ENCODE data around the gene SLC7A8. TPM values are rescaled to one million over a fixed set of nuclear protein-coding genes. Genes with fewer than 3 reads are reported as not detected.
A peak's percentile ranks its signal among the peaks of the same experiment; 100 is the strongest.

SLC7A8 gene
- total RNA-seq, 1 experiment from 2014 or later: 0.03 TPM

DNA sequence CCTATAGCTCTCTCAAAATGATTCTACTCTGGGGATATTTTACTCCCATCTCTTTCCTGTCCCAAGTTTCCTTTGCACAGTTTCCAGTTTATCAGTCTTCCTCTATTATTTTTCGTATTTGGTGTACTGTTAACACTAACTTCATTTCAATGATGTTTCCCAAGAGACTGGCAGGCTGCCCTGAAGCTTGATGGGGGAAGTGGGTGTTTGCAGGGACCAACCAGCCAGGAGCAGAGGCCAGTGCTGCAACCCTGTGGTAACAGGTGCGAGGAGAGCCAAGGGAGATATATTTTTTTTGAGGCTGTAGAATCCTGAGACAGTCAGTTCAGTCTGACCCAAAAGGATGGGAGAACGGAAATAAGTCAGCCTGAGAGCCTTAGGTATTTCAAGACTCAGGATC lies 52.6 kb downstream of the SLC7A8 start:
- no peak for DNase-seq (ENCODE audit: low spot score)

DNA sequence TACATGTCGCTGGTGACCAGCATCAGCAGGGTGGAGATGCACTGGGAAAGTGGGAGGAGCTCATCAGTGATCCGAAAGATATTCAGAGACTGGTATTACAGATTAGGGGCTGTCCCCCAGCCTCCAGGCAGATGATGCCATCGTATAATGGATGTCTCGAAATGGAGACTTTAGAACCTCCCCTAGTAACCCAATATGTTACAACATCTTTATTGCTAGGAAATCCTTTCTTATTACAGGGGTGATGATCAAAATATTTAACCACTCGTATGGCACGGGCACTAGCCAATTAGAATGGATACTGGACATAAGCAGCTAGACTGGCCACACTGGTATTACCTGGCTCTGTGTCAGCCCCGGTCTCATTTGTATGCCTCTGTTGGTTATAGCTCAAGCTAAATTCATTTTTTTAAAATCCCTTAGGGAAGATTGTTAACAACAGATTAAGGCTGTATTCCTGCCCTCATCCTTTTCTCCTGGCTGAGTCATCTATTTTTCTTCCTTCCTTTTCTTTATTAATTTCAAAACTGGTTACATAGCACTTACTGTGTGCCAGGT lies 53.6 kb downstream of the SLC7A8 start:
- no peak for DNase-seq (ENCODE audit: low spot score)

DNA sequence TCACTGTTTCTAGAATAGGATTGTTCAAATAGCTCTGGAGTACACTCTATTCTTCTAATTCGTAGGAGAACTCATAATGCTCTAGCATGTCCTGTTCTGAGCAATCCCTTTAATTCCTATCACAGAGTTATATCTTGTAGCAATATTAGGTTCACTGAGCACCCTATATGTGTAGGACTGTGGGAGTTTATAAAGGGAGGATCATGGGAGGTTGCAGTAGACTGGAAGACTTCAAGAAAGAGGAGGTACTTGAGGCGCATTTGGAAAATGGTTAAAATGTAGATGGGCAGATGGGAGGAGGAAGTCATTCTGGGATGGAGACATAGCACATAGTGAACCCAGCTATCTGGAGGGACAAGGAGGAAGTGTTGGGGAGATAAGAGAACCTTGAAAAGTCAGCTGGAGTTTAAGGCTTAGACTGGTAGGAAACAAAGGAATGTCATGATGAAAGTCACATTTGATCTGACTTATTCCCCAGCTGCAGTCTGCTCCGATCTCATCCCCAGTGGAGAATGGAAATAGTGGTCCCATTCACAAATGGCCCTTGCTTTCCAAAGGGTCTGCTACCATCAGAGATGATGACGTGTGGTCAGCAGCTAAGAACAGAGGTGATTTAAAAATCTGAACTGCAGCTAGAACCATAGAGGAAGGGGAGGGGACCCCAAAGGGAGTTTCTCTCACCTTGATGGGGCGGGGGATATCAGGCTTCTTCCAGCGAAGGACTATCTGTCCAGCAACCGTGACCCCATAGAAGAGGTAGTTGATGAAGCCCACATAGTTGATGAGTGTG lies 54.3 kb downstream of the SLC7A8 start:
- no peak for DNase-seq (ENCODE audit: low spot score)

DNA sequence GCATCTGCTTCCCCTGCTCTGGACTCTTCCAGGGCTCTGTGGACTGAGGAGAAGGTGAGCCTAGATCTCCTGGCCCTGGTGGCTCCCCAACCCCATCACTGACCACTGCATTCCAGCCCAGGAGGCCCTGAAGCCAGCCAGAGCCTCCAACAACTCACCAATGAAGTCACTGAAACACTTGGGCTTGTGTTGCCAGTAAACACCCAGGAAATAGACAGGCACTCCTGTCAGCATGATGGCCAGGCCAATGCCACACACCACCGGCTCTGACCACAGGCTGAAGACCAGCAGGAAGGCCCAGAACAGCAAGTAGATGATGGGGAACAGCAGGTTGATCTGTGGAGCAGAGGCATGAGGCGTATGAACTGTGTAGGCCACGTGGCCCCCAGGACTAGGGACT lies 55.6 kb downstream of the SLC7A8 start:
- DNase-seq (ENCODE audit: low spot score): no peak

DNA sequence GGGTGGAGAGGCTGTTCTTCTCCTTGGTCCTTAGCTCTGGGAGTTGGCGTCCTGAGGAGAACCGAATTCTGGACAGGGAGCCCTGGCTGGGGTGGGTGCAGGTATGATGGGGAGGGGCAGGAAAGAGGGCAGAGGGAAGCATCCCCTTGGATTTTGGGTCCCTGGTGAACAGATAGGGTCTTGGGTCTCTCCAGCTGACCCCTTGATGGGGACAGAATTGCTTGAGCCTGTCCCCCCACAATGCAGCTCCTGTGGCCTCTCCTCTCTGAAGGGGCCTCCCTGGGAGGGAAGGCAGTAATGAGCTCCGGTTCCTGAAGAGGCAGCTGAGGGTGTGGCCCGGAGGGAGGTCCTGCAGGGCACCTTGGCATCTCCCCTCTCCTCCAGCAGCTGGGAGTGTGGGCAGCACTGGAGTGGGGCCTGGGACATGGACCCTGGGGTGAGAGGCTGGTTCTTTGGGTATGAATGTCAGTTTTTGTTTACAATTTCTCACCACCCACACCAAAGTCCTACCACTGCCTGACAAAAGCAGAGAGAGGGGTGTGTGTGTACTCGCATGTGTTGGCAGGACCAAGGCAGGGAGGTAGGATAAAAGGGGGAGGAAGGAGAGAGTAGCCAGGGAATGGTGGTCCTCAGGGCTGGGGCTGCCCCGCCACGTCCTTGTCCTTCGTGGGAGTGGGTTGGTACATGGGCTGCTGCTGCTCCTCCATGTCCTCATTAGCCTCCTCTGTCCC lies 56.7 kb downstream of the SLC7A8 start:
- no peak for DNase-seq (ENCODE audit: low spot score)

DNA sequence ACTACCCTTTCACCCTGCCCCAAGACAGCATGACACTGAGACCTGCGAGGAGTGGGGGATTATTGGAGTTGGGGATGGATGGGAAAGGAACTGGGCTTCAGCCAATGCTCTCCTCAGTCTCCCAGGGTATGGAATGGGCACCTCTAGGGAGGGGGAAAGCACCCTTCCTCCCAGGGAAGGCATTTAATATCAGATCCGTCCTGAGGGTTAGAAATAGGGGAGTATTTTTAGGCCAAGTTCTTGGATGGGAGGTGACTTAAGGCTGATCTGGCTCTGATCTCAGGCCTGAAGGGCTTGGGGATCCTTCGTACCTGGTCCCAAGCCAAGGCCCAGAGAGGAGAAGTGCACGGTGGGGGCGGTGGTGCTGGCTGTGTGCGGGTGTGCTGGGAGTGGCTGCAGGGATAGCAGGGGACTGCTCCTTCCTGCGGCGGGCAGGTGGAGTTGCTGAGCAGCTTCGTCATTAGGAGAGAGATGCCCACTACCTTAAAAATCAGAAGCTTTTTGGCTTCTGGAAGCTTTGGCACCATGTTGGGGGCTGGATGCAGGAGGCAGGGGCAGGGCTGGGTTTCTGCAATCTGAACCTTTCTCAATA lies 57.4 kb downstream of the SLC7A8 start:
- no peak for DNase-seq (ENCODE audit: low spot score)

DNA sequence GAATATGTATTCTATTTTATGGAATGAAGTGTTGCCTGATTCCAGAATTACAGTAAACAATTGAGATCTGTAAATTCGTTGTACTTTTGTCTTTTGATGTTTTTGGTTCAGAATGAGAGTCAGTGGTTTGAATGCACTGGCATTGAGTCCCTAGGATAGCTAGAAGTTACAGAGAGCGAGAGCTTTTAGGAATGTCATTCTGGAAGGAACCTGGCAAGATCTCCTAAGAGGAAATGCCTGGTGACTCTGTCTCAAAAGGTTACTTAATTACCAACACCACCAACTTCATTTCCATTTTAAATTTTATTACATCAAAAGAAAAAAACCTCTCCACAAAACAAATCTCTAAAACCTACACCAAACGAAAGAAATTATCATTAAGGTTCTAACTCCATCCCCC lies 58.4 kb downstream of the SLC7A8 start:
- DNase-seq (ENCODE audit: low spot score): no peak

DNA sequence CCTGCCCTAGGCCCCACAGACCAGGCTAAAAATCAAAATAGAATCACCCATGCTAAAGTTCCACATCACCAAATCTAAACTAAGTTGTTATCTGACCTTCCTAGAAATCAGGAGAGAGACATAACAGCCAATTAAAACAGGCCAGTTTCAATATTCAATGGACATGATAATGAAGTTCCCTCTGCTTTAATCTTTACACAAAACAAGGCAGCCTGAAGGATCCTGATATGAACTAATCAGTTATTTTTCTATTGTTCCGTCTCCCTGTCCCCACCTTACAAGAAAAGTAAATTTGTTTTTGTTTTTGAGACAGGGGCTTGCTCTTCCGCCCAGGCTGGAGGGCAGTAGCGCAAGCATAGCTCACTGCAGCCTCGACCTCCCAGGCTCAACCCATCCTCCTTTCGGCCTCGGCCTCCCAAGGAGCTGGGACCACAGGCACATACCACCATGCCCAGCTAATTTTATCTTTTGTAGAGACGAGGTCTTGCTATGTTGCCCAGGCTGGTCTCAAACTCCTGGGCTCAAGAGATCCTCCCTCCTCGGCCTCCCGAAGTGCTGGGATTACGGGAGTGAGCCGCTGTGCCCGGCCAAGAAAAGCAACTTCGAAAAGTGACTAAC lies 59.0 kb downstream of the SLC7A8 start:
- no peak for DNase-seq (ENCODE audit: low spot score)

DNA sequence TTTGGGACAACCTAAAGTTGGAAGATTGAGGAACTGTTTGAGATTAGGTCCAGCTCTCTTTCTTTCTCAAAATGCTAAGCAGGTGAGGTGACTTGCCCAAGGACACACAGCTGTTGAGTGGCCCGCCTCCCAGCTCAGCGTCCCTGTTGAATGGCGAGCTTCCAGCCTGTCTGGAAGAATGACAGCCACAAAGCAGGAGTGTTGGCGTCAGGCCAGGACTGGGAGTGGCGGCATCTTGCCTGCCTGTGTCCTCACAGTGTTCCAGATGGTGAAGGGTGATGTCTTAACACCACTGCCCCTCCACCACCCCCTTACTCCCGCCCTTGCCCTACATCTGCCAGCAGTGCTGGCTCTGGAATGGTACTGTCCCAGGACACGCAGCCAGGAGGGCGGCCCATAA lies 60.0 kb downstream of the SLC7A8 start:
- DNase-seq (ENCODE audit: low spot score): peak; percentile 71

DNA sequence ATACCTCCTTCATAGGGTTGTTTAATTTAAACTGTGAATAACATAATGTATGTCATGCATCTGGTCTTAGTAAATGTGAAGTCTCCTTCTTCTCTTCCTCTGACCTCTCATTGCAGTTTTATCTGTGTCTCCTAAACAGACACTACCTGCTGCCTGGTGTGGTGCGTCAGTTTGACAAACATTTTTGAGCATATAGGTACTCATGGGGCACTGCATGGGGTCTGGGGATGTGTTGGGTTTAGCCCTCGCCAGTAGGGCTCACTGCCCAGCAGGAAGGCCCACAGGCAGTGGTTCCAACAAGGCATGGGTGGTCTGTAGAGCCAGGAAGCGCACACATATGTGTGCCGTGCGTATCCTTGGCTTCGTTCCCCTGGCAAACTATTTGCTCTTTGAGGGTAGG lies 61.4 kb downstream of the SLC7A8 start:
- no peak for DNase-seq (ENCODE audit: low spot score)

DNA sequence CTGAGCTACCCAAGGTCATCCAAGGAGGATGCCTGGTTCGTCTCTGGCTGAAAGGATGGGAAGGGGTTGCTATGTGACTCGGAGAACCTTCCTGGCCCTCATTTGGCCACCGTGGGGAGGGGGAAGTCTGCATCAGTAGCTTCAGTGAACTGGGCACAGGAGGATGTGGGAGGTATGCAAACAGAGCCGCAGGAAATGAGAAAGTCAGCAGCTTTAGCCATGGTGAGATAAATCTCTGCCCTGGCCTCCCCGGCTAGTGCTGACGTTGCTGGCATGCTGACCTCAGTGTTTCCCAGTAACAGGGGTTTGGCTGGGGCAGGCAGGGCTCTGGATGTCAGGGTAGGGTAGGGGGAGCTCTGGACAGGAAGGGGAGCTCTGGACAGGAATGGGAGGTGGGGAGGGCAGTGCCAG lies 62.1 kb downstream of the SLC7A8 start:
- no peak for DNase-seq (ENCODE audit: low spot score)

DNA sequence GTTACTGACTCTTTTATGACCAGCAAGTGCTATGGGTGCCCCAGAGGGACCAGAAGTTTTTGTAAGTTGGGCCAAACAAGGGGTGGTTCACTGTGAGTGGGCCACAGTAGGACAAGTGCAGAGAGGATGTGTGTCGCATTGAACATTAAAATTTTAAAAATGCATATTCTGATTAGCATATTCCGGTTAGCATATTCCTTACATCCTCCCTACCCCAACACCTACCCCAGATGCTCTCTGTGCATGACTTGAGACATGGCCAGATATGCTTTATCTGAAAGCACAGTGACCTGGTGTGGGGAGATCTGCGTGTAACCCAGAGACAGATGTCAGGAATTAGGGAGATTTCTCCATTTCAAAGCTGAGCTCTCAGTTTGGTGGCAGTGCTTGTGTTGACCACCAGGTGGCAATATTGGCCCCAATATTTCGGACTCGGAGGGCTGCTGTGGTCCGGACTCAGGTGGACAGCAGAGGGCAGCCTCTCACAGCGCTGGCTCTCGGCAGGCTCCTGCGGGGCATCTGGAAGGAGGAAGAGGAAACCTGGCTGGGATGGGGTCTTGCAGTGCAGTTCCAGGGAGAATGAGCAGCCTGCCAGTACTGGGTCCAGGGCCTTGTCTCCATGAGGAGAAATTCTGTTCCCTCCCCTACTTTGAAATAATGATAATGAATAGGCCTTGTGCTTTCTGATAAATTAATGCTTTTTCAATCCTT lies 62.8 kb downstream of the SLC7A8 start:
- peak; percentile 78 for DNase-seq (ENCODE audit: low spot score)

DNA sequence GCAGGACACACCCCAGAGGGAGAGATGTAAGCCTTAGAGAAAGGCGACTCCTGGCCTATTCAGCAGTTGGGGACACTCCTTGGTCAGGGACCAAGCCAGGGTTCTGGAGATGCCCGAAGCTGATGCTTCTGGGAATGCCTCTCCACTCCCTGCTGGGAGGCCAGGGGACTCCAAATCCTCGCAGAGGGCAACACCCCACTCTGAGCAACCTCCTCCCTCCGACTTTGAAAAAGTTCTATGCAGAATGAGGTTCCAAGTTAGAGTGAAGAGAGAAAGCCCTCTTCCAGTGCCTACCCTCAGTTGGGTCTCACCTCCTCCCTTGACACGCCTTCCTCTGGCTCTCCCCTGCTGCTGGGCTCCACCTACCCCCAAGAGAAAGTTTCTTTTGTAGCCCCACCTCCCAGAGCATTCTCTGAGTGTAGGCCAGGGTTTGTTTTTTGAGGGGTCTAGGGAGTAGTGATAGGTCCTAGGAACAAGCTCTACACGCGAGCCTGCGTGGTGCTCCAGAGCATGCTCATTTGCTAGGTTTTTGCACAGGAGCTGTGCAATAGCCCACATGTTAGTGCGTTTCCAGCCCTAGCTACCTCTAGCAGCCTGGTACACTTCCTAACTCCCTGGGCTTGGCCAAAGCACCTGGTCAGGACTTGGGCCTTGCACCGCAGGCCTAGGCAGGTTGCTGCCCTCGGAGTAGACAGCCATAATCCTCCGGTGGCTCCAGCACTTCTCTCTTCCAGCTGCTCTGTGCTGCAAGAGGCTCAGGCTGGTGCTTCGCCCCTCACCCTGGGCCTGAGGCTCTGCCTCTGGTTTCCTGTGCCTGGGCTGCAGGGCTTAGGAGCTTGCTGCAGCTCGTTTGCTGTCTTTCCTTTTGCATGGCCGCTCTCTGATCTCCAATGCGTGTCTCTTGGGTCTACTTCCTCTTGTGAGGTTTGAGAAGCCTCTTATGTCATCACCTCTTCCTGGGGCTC lies 63.8 kb downstream of the SLC7A8 start:
- DNase-seq (ENCODE audit: low spot score): no peak

DNA sequence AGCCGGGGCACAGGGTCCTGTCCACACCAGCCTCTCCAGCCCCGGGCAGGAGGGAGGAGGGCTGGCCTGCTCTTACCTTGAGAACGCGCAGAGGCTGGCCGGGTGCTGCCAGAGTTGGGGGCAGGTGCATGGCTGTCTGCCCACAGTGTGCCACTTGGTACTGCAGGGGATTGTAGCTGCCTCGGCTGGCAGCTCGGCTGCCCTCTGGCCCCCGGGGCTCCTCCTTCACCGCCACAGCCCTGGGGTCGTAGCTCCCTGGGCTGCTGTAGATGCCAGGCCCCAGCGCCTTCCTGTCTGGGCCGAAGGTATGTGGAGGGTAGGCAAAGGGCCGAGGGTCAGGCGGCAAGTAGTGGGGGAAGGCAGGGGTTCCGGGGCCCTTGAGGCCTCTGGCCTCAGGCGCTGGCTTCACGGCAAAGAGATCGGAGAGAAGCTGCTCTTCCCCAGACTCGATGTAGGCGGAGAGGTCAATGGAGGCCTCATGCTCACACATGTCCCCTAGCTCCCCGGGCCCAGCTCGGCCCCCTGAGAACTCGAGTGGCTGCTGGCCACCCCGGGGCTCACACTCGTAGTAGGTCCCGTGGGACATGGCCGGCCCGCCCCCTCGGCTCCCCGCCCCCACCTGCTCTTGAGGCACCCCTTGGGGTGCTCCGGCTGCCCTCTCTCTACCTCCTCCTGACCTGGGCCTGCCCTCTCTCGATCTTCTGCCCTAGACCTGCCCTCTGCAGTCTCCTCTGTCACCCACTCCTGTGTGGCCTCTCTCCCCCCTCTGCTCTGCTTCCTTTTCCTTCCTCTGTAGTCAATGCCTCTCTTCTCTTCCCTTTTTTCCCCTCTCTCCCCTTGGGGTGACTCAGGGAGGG lies 64.7 kb downstream of the SLC7A8 start, which contains the start of gene CEBPE:
CEBPE (minus strand) TSS at position 750 of the 857 bp plus-strand sequence; CDS start at position 586, 164 bp downstream.
- no peak for DNase-seq (ENCODE audit: low spot score)

DNA sequence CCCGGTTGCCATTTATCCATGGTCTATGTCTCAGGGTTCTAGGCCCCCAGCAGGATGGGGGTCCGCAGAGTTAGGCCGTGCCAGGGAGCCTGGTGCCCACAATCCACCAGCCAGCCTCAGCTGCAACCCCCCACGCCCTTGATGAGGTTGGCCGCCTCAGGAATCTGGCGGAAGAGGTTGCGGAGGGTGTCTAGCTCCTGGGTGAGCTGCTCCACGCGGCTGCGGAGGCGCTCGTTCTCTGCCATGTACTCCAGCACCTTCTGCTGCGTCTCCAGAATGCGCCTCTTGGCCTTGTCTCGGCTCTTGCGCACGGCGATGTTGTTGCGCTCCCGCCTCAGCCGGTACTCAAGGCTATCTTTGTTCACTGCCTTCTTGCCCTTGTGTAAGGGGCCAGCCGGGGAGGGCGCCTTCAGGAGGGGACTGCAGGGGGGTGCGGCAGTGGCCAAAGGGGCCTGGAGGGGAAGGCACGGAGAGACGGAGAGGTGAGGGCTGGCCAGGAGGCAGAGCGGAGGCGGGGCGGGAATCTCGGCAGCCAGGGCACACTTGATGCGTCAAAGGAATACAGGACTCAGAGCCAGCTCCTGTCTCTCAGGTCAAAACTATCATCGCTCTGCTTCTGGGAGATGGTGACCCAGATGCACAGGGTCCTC lies 66.0 kb downstream of the SLC7A8 start:
- no peak for DNase-seq (ENCODE audit: low spot score)

DNA sequence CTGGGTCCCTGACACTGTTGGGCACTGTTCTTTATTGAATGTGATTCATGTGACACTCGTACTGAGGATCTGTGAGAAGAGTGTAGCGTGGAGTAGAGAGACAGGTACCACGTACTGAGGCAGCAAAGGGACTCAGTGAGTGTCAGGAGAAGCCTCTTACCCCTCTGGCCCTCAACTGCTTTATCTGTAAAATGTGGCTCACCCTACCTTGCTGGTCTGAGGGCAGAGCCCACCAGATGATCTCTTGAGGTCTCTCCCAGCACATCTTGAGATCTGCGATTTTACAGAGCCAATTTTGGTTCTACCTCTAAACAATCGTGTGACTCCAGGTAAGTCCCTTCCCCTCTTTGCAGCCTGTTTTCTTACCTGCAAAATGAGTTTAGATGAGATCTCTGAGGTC lies 67.5 kb downstream of the SLC7A8 start:
- DNase-seq (ENCODE audit: low spot score): no peak

DNA sequence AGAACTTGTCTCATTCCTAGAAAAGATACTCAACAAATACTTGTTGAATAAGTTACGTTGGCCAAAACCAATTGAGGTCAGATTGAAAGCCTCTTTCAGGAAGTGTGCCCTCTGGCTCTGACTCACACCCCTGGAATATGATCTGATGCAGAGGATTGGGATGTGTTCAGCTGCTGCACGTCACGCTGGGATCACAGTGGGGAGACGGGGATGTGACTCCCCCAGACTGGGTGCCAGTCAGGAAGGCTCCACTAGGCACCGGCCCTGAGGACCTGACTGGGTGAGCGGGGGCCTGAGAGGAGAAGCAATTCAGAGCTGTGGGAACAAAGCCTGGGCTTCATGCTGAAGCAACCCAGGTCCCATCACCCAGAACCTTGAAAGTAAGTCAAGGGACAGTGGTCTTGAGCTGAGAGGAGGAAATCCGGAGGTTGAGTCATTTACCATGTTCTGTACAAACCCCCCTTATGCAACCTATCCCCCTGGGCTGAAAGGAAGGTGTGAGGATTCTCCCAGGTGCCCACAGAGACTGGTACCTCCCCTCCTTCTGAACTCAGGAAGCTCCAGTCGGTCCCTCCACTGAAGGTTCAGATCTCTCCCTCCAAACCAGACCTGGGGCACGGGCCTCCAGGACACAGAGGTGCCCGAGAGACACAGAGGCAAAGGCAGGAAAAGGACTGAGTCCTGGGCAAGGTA lies 68.3 kb downstream of the SLC7A8 start:
- no peak for DNase-seq (ENCODE audit: low spot score)

DNA sequence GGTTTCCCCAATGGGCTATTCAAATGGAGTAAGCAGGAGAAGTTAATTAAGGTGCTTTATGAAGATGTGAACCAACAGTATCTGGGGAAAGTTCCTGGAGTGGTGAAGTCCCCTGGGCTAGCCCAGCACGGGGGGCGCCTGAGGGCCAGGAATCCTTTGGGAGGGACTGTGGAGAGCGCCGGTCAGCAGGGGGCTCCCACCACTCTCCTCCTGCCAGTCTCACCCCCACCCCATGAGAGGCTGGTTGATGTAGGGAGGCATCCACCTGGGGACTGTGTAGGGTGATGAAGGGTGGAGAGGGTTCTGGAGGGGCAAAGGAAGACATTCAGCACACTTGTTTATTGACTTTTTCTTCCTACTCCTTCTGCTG lies 68.8 kb downstream of the SLC7A8 start:
- no peak for DNase-seq (ENCODE audit: low spot score)
